Thyroid gland (tissue), 4 donors: ENCODE results near the gene CDC42EP5. TPM values are rescaled to one million over a fixed set of nuclear protein-coding genes. Genes with fewer than 3 reads are reported as not detected.
A peak's percentile ranks its signal among the peaks of the same experiment; 100 is the strongest.

Experiments
- DNase-seq, 2 donors: peaks; one replicate each; pipeline ENCODE4 v3.0.0-alpha.2; 2019
- H3K27ac ChIP-seq, 3 donors: fragments of 200-600 bp; sonication (generic); 1 replicate in 2 of 3; 2 replicates in 1 of 3; pipeline ENCODE4 v1.5.1; 2016 to 2019; ENCODE audit warnings: mild to moderate bottlenecking in 1 of 3, moderate library complexity in 1 of 3
- H3K27me3 ChIP-seq: fragments of 200-600 bp; sonication (generic); one replicate; pipeline ENCODE4 v1.5.1; 2019
- H3K36me3 ChIP-seq, 2 donors: fragments of 200-600 bp; sonication (generic); one replicate each; pipeline ENCODE4 v1.5.1; 2016 to 2019
- H3K4me1 ChIP-seq, 2 donors: fragments of 200-600 bp; sonication (generic); one replicate each; pipeline ENCODE4 v1.5.1; 2017 to 2019
- H3K4me3 ChIP-seq, 3 donors: fragments of 200-600 bp; sonication (generic); replicated peaks in 1 of 3; 1 replicate in 2 of 3; 2 replicates in 1 of 3; pipeline ENCODE4 v1.5.1; 2016; ENCODE audit warnings: mild to moderate bottlenecking in 1 of 3
- H3K9me3 ChIP-seq: fragments of 200-600 bp; sonication (generic); one replicate; pipeline ENCODE4 v1.5.1; 2017
- POLR2A ChIP-seq, 2 donors: fragments of 450-650 bp; IDR thresholded peaks; one replicate each; pipeline ENCODE4 v1.6.1; 2017; ENCODE audit warnings: antibody characterized with exemption in 2 of 2, mild to moderate bottlenecking in 2 of 2, moderate library complexity in 1 of 2
- WGBS, 2 donors: methylation state at CpG; one replicate each; pipeline ENCODE4 v1.1.5; 2017; 5-methylcytosine and 5-hydroxymethylcytosine counted together
- intact Hi-C: fragments of 100-400 bp; cut with DNase I; formaldehyde crosslinking; loops from one replicate; pipeline ENCODE4 v1.15.1; 2023
- total RNA-seq, 4 donors: library from RNA; depleted of rRNA; stranded (reverse); fragments of >200 nt; gene quantifications; one replicate each; pipeline ENCODE4 v1.2.3, GENCODE V29; 2016
- TF ChIP-seq, protein P1 (sequence below), 6 experiments: fragments of 200-600 bp in 3 of 6; fragments of 450-650 bp in 3 of 6; sonication (generic) in 3 of 6; IDR thresholded peaks; one replicate each; pipeline ENCODE4 v1.5.1; 2016 to 2019; ENCODE audit warnings: antibody characterized with exemption in 6 of 6, mild to moderate bottlenecking in 2 of 6, inconsistent platforms in 1 of 6, moderate library complexity in 1 of 6

The CDC42EP5 gene
- total RNA-seq, 4 donors from 2014 or later: 1.8 to 18.7 (median 12.1) TPM

DNA sequence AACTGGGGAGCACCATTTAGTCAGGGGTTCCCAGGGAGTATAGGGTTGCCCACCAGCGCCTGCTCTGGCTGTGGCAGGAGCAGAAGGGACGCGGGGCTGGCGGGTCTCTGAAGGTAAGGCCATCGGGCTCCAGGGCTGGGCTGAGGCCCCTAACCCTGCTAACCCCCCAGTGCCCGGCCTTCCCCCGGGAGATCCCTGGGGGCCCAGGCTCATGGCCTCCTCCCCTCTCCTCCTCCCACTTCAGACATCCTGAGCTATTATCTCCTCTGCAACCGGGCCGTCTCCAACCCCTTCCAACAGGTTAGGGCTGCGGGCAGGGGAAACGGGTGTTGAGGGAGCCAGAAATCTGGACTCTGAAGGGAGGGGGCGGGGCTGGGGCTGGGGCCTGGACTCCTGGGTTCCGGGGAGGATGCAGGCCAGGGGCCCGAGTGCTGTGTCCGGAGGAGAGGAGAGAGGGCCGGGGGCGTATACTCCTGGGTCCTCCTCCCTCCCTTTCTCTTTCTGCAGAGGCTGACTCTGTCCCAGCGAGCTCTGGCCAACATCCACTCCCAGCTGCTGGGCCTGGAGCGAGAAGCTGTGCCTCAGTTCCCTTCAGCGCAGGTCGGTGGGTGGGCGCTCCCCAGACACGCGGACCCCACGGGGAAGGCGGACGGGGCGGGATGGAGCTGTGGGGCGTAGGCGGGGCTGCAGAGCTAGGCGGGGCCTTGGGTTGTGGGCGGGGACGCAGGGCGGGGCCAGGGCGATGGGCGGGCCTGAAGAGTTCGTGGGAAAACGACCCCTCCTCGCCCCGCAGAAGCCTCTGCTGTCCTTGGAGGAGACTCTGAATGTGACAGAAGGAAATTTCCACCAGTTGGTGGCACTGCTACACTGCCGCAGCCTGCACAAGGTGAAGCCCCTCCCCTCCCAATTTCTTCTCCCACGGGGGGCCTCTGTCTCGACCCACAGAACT lies 42.5 kb downstream of the CDC42EP5 start:
- Histone ChIP-seq H3K36me3 (no peaks in the 10 kb centered on the region), H3K27ac (no peak overlapping the region), H3K9me3 (no peaks in the 10 kb centered on the region), H3K27me3 (no peaks in the 10 kb centered on the region), H3K4me3 (no peak overlapping the region), H3K4me1 (peaks cover 25 to 36% of the 10 kb centered on the region in 2 donors)
- no peak for TF ChIP-seq POLR2A (IDR thresholded peaks at IDR 0.05)
- TF ChIP-seq, protein P1, sequence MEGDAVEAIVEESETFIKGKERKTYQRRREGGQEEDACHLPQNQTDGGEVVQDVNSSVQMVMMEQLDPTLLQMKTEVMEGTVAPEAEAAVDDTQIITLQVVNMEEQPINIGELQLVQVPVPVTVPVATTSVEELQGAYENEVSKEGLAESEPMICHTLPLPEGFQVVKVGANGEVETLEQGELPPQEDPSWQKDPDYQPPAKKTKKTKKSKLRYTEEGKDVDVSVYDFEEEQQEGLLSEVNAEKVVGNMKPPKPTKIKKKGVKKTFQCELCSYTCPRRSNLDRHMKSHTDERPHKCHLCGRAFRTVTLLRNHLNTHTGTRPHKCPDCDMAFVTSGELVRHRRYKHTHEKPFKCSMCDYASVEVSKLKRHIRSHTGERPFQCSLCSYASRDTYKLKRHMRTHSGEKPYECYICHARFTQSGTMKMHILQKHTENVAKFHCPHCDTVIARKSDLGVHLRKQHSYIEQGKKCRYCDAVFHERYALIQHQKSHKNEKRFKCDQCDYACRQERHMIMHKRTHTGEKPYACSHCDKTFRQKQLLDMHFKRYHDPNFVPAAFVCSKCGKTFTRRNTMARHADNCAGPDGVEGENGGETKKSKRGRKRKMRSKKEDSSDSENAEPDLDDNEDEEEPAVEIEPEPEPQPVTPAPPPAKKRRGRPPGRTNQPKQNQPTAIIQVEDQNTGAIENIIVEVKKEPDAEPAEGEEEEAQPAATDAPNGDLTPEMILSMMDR (IDR thresholded peaks at IDR 0.05): peak in 2 of 6 experiments; percentile 24 to 31
- peak; percentile 20 to 29 for DNase-seq
- intact Hi-C loops: no loop called here
- WGBS, 2 donors: 13 to 29% methylated on average over 7 to 22 of the region's 43 CpGs

DNA sequence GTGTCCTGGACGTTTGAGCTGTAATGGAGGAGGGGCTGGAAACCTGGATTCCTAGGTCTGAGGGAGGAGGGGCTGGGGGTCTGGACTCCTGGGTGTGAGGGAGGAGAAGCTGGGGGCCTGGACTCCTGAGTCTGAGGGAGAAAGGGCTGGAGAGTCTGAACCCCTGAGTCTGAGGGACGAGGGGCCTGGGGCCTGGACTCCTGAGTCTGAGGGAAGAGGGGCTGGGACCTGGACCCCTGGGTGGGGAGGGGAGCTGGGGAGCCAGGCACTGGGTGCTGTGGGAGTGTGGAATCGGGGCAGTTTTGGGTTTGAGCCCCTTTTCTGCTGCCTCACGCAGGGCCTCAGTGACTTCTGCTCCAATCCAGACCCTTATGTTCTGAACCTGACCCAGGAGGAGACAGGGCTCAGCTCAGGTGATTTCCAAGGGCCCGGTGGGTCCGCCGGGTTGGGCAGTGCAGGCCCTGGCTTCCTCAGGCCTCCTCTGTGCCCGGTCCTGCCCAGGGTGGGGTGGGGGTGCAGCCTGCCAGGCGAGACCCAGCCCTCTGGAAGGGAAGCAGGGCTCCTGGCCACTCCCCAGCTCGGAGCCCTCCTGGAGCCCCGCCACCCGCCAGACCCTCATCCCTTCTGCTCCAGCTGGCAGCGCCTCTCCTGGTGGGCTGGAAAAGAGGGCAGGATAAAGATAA lies 43.4 kb downstream of the CDC42EP5 start:
- H3K36me3 ChIP-seq: no peaks in the 10 kb centered on the region
- no peak overlapping the region for H3K27ac ChIP-seq
- DNase-seq: no peak
- intact Hi-C loops: no loop called here
- WGBS, 2 donors: 48 to 55% methylated on average over 6 to 13 of the region's 13 CpGs
- no peak for TF ChIP-seq POLR2A (IDR thresholded peaks at IDR 0.05)
- TF ChIP-seq, protein P1 (IDR thresholded peaks at IDR 0.05): no peak
- peaks cover 20 to 27% of the 10 kb centered on the region in 2 donors for H3K4me1 ChIP-seq
- no peaks in the 10 kb centered on the region for H3K9me3 ChIP-seq
- no peaks in the 10 kb centered on the region for H3K27me3 ChIP-seq
- no peak overlapping the region for H3K4me3 ChIP-seq

DNA sequence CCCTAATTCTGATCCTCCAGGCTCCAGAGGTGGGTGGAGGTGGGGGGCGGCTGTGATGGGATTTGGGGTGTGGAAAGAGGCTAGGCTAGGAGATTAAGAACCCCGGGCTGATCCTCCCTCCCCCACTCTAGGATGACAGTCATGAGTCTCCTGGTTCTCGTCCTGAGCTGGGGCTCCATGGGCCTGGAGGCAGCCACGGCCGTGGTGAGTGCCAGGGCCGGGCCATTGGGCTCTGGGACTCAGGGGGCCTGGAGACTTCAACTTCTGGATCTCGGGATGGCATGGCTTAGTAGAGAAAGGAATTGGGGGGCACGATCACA lies 44.0 kb downstream of the CDC42EP5 start:
- Histone ChIP-seq H3K27ac (no peak overlapping the region), H3K27me3 (no peaks in the 10 kb centered on the region), H3K9me3 (no peaks in the 10 kb centered on the region), H3K4me3 (no peak overlapping the region), H3K36me3 (no peaks in the 10 kb centered on the region), H3K4me1 (peaks cover 20 to 22% of the 10 kb centered on the region in 2 donors)
- no peak for TF ChIP-seq POLR2A (IDR thresholded peaks at IDR 0.05)
- TF ChIP-seq, protein P1 (IDR thresholded peaks at IDR 0.05): no peak
- intact Hi-C loops: no loop called here
- DNase-seq: no peak
- 52 to 58% methylated on average over 8 of the region's 8 CpGs for WGBS, 2 donors

DNA sequence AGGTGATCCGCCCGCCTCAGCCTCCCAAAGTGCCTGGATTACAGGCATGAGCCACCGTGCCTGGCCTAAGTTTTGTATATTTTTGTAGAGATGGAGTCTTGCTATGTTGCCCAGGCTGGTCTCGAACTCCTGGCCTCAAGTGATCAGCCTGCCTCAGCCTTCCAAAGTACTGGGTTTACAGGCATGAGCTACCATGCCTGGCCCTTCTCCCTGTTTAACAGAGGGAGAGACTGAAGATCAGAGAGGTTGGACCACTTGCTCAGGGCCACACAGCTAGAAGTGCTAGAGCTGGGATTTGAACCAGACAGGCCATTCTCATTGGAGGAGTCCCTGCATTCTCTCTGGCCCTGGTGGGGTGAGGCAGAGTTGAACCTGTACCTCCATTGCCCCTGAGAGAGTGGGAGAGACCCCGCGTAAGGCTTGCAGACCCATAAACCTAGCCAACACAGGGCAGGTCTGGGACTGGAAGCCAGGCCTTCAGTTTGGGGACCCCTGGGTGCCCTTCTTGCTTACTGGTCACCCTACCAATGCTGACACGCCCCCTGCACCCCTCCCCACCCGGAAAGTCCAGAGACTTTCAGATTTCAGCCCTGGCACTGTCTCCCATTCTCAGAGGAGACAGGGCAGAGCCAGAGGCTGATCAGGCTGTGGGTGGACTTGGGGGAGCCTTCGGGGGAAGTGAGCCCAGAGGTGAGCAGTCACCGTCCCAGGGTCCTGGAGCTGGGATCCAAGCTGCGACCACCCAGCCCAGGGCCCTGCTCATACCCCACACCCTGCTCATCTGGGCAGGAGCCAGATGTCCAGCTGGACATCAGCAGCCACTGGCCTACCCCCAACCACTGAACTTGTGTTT lies 44.5 kb downstream of the CDC42EP5 start:
- Histone ChIP-seq H3K9me3 (no peaks in the 10 kb centered on the region), H3K27me3 (no peaks in the 10 kb centered on the region), H3K4me3 (no peak overlapping the region), H3K4me1 (peaks cover 19 to 20% of the 10 kb centered on the region in 2 donors), H3K36me3 (no peaks in the 10 kb centered on the region), H3K27ac (no peak overlapping the region)
- 69 to 83% methylated on average over 7 to 9 of the region's 11 CpGs for WGBS, 2 donors
- intact Hi-C loops: no loop called here
- TF ChIP-seq, protein P1 (IDR thresholded peaks at IDR 0.05): no peak
- no peak for TF ChIP-seq POLR2A (IDR thresholded peaks at IDR 0.05)
- no peak for DNase-seq
